ENCODE results near the gene TAOK1. TPM values are rescaled to one million over a fixed set of nuclear protein-coding genes. Genes with fewer than 3 reads are reported as not detected.
"Not testable (repeated sequence)": the region's sequence is repeated elsewhere in the genome, so short reads cannot be mapped to it uniquely, and the experiment has no call there.

Gene TAOK1
- polyA plus RNA-seq, 4 donors, result 43.9 to 48.7 (median 48.1) TPM

- DNase-seq (ENCODE audit: low read depth in 4 of 4, low spot score in 3 of 4), result no peak
Measured at GRCh38 chr17:29524692-29525091, 134.5 kb downstream of the TAOK1 start.

GRCh38 chr17:29526322-29526721, 136.2 kb downstream of the TAOK1 start:
- DNase-seq (ENCODE audit: low read depth in 4 of 4, low spot score in 3 of 4), result no peak

GRCh38 chr17:29533976-29534375, 143.8 kb downstream of the TAOK1 start:
- no peak for DNase-seq (ENCODE audit: low read depth in 4 of 4, low spot score in 3 of 4)

- DNase-seq (ENCODE audit: low read depth in 4 of 4, low spot score in 3 of 4), result no peak
Measured at GRCh38 chr17:29544066-29544465, 153.9 kb downstream of the TAOK1 start.

- DNase-seq (ENCODE audit: low read depth in 4 of 4, low spot score in 3 of 4), result no peak
Measured at GRCh38 chr17:29546085-29546484, 155.9 kb downstream of the TAOK1 start.

GRCh38 chr17:29546830-29547229, 156.7 kb downstream of the TAOK1 start:
- DNase-seq (ENCODE audit: low read depth in 4 of 4, low spot score in 3 of 4), result no peak

GRCh38 chr17:29549177-29549923, 159.2 kb downstream of the TAOK1 start:
- no peak for DNase-seq (ENCODE audit: low read depth in 4 of 4, low spot score in 3 of 4)

GRCh38 chr17:29555840-29556239, 165.7 kb downstream of the TAOK1 start:
- DNase-seq (ENCODE audit: low read depth in 4 of 4, low spot score in 3 of 4), result no peak

- DNase-seq (ENCODE audit: low read depth in 4 of 4, low spot score in 3 of 4), result no peak
Measured at GRCh38 chr17:29557085-29557738, 167.0 kb downstream of the TAOK1 start.

- no peak for DNase-seq (ENCODE audit: low read depth in 4 of 4, low spot score in 3 of 4)
Measured at GRCh38 chr17:29557739-29558116, 167.6 kb downstream of the TAOK1 start.

- not testable (repeated sequence) for DNase-seq (ENCODE audit: low read depth in 4 of 4, low spot score in 3 of 4)
Measured at GRCh38 chr17:29558139-29558538, 168.0 kb downstream of the TAOK1 start.

GRCh38 chr17:29559640-29560039, 169.5 kb downstream of the TAOK1 start:
- DNase-seq (ENCODE audit: low read depth in 4 of 4, low spot score in 3 of 4), result no peak

GRCh38 chr17:29560316-29560715, 170.2 kb downstream of the TAOK1 start:
- no peak for DNase-seq (ENCODE audit: low read depth in 4 of 4, low spot score in 3 of 4)

- no peak for DNase-seq (ENCODE audit: low read depth in 4 of 4, low spot score in 3 of 4)
Measured at GRCh38 chr17:29561554-29562517, 171.7 kb downstream of the TAOK1 start.

- no peak for DNase-seq (ENCODE audit: low read depth in 4 of 4, low spot score in 3 of 4)
Measured at GRCh38 chr17:29562615-29563014, 172.5 kb downstream of the TAOK1 start.

- no peak for DNase-seq (ENCODE audit: low read depth in 4 of 4, low spot score in 3 of 4)
Measured at GRCh38 chr17:29563816-29564215, 173.7 kb downstream of the TAOK1 start.

- no peak for DNase-seq (ENCODE audit: low read depth in 4 of 4, low spot score in 3 of 4)
Measured at GRCh38 chr17:29565643-29566472, 175.7 kb downstream of the TAOK1 start.

- peak in 1 of 4 donors; percentile 55 for DNase-seq (ENCODE audit: low read depth in 4 of 4, low spot score in 3 of 4)
Measured at GRCh38 chr17:29566473-29567303, 176.5 kb downstream of the TAOK1 start, which contains the start of gene ABHD15. TSS of gene ABHD15 (minus strand) at chr17:29567037. CDS start at chr17:29566966, 71 bp downstream.

- DNase-seq (ENCODE audit: low read depth in 4 of 4, low spot score in 3 of 4), result peak in 1 of 4 donors; percentile 25
Measured at GRCh38 chr17:29567304-29567553, 177.1 kb downstream of the TAOK1 start.

Measured in right renal pelvis (tissue), 4 donors.